Rectal smooth muscle tissue (tissue), 1 donor: Measurements from ENCODE around the gene ALDH7A1.
A peak's percentile ranks its signal among the peaks of the same experiment; 100 is the strongest.
"Not testable (repeated sequence)": the region's sequence is repeated elsewhere in the genome, so short reads cannot be mapped to it uniquely, and the experiment has no call there.

Experiments
- H3K27ac ChIP-seq: one replicate; pipeline ENCODE4 v1.7.0; 2013; ENCODE audit warnings: low read depth, low read length, inconsistent platforms
- H3K27me3 ChIP-seq: one replicate; pipeline ENCODE4 v1.7.0; 2013; ENCODE audit warnings: low read length; ENCODE audit not compliant: control insufficient read depth, insufficient read depth
- H3K36me3 ChIP-seq: one replicate; pipeline ENCODE4 v1.7.0; 2013; ENCODE audit warnings: low read length; ENCODE audit not compliant: control insufficient read depth, insufficient read depth
- H3K4me1 ChIP-seq: one replicate; pipeline ENCODE4 v1.7.0; 2013; ENCODE audit warnings: low read length; ENCODE audit not compliant: control insufficient read depth, insufficient read depth
- H3K4me3 ChIP-seq: one replicate; pipeline ENCODE4 v1.7.0; 2013; ENCODE audit warnings: low read length
- H3K9ac ChIP-seq: one replicate; pipeline ENCODE4 v1.7.0; 2013; ENCODE audit warnings: low read length

Gene ALDH7A1

GRCh38 chr5:126594748-126595485 is at the start of gene ALDH7A1:
Gene ALDH7A1 (minus strand): TSS chr5:126595219. CDS start chr5:126595198, 21 bp downstream.
- Histone ChIP-seq H3K9ac (peak within 1 kb of the TSS; percentile 30), H3K4me3 (peak within 1 kb of the TSS; percentile 80), H3K36me3 (no peaks in the 10 kb centered on the region), H3K4me1 (no peaks in the 10 kb centered on the region), H3K27ac (peak within 1 kb of the TSS; percentile 61), H3K27me3 (no peaks in the 10 kb centered on the region)

GRCh38 chr5:126641387-126641786 is 46.4 kb upstream of the ALDH7A1 start:
- H3K9ac ChIP-seq, result no peak overlapping the region
- H3K27ac ChIP-seq, result no peak overlapping the region
- H3K4me3 ChIP-seq, result no peak overlapping the region
- no peaks in the 10 kb centered on the region for H3K36me3 ChIP-seq
- no peaks in the 10 kb centered on the region for H3K4me1 ChIP-seq
- no peaks in the 10 kb centered on the region for H3K27me3 ChIP-seq

- H3K27ac ChIP-seq, result no peak overlapping the region
- no peaks in the 10 kb centered on the region for H3K27me3 ChIP-seq
- H3K9ac ChIP-seq, result no peak overlapping the region
- no peaks in the 10 kb centered on the region for H3K36me3 ChIP-seq
- H3K4me1 ChIP-seq, result no peaks in the 10 kb centered on the region
- H3K4me3 ChIP-seq, result no peak overlapping the region
Measured at GRCh38 chr5:126640866-126641265, 45.8 kb upstream of the ALDH7A1 start.

- H3K27me3 ChIP-seq, result no peaks in the 10 kb centered on the region
- H3K4me3 ChIP-seq, result no peak overlapping the region
- no peaks in the 10 kb centered on the region for H3K36me3 ChIP-seq
- no peaks in the 10 kb centered on the region for H3K4me1 ChIP-seq
- H3K27ac ChIP-seq, result no peak overlapping the region
- no peak overlapping the region for H3K9ac ChIP-seq
Measured at GRCh38 chr5:126636956-126637355, 41.9 kb upstream of the ALDH7A1 start.

DNA sequence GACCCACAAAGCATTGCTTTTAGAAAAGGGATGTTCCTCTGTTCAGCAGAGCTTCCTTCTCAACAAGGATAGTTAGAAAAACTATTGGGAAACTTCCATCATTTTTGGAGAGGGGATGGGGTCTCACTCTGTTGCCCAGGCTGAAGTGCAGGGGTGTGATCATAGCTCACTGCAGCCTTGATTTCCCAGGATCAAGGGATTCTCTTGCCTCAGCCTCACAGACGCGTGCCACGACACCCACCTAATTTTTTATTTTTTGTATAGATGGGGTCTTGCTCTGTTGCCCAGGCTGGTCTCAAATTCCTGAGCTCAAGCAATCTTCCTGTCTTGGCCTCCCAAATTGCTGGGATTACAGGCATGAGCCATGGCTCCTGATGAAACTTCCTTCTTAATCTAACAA is 40.6 kb upstream of the ALDH7A1 start:
- Histone ChIP-seq H3K27ac (no peak overlapping the region), H3K36me3 (no peaks in the 10 kb centered on the region), H3K9ac (no peak overlapping the region), H3K4me1 (no peaks in the 10 kb centered on the region), H3K27me3 (no peaks in the 10 kb centered on the region), H3K4me3 (no peak overlapping the region)

GRCh38 chr5:126633552-126633951 is 38.5 kb upstream of the ALDH7A1 start:
- Histone ChIP-seq H3K4me3 (no peak overlapping the region), H3K9ac (no peak overlapping the region), H3K4me1 (no peaks in the 10 kb centered on the region), H3K27ac (no peak overlapping the region), H3K27me3 (no peaks in the 10 kb centered on the region), H3K36me3 (no peaks in the 10 kb centered on the region)

DNA sequence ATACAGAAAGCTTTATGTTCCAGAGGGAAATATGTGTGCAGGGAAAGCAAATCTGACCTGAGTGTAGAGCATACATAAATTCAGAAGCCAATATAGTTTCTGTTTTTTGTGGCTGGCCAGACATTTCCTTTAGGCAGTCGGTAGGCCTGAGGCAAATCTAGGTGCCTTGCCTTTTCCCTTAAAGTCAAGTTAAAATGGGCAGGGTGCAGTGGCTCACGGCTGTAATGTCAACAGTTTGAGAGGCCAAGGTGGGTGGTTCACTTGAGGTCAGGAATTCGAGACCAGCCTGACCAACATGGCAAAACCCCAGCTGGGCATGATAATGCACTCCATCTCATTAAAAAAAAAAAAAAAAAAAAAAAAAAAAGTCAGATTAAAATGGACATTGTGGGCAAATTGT is 36.9 kb upstream of the ALDH7A1 start:
- Histone ChIP-seq H3K27ac (no peak overlapping the region), H3K4me3 (no peak overlapping the region), H3K27me3 (no peaks in the 10 kb centered on the region), H3K9ac (no peak overlapping the region), H3K4me1 (no peaks in the 10 kb centered on the region), H3K36me3 (no peaks in the 10 kb centered on the region)

DNA sequence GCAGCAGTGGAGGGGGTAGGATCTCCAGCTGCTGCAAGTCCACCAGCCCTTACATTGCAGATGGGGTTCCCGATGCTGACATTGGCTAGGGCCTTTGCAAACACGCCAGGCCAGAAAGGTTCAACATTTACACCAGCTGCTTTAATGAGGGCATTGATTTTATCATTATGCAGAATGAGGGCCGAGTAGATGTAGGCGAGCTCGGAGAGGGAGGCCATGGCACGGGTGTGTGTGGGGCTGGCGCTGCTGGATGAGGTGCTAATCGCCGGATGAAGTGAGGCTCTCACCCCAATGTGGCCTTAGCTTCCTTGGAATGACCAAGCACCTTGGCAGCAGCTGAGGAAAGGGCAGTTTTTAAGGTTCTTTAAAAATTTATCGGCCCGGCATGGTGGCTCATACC is 33.1 kb upstream of the ALDH7A1 start:
- Histone ChIP-seq H3K27ac (no peak overlapping the region), H3K27me3 (no peaks in the 10 kb centered on the region), H3K9ac (no peak overlapping the region), H3K36me3 (no peaks in the 10 kb centered on the region), H3K4me1 (no peaks in the 10 kb centered on the region), H3K4me3 (no peak overlapping the region)

GRCh38 chr5:126624534-126624933 is 29.5 kb upstream of the ALDH7A1 start:
- Histone ChIP-seq H3K27me3 (no peaks in the 10 kb centered on the region), H3K27ac (no peak overlapping the region), H3K4me1 (no peaks in the 10 kb centered on the region), H3K9ac (no peak overlapping the region), H3K36me3 (no peaks in the 10 kb centered on the region), H3K4me3 (no peak overlapping the region)

GRCh38 chr5:126619781-126620180 is 24.8 kb upstream of the ALDH7A1 start:
- H3K27me3 ChIP-seq, result no peaks in the 10 kb centered on the region
- no peaks in the 10 kb centered on the region for H3K4me1 ChIP-seq
- no peak overlapping the region for H3K4me3 ChIP-seq
- H3K9ac ChIP-seq, result no peak overlapping the region
- peaks cover 12% of the 10 kb centered on the region for H3K36me3 ChIP-seq
- H3K27ac ChIP-seq, result no peak overlapping the region

GRCh38 chr5:126617603-126618002 is 22.6 kb upstream of the ALDH7A1 start:
- not testable (repeated sequence) for H3K27ac ChIP-seq, H3K27me3 ChIP-seq, H3K4me1 ChIP-seq, H3K9ac ChIP-seq, H3K4me3 ChIP-seq
- H3K36me3 ChIP-seq, result peaks cover 12% of the 10 kb centered on the region

- no peaks in the 10 kb centered on the region for H3K4me1 ChIP-seq
- peaks cover 12% of the 10 kb centered on the region for H3K36me3 ChIP-seq
- H3K27me3 ChIP-seq, result no peaks in the 10 kb centered on the region
- no peak overlapping the region for H3K4me3 ChIP-seq
- H3K9ac ChIP-seq, result no peak overlapping the region
- H3K27ac ChIP-seq, result no peak overlapping the region
Measured at GRCh38 chr5:126615286-126615685, 20.3 kb upstream of the ALDH7A1 start.

DNA sequence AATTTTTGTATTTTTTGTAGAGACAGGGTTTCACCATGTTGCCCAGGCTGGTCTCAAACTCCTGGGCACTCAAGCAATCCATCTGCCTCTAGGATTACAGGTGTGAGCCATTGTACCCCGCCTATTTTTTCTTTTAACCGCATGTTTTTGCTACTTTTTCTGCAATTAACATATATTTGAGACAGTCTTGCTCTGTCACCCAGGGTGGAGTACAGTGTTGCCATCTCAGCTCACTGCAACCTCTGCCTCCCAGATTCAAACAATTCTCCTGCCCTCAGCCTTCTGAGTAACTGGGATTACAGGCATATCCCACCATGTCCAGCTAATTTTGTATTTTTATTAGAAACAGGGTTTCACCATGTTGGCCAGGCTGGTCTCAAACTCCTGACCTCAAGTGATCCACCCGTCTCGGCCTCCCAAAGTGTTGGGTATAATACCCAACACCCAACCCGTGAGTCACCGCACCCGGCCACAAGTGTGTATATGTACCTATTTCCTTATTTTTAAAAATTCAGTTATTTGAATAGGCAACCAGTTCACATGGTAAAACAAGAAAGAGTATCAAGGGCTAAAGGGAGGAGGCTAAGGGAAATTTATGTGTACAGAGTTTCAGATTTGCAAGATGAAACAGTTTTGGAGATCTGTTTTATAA is 19.0 kb upstream of the ALDH7A1 start:
- Histone ChIP-seq H3K4me1 (no peaks in the 10 kb centered on the region), H3K9ac (no peak overlapping the region), H3K36me3 (peaks cover 16% of the 10 kb centered on the region), H3K4me3 (no peak overlapping the region), H3K27me3 (no peaks in the 10 kb centered on the region), H3K27ac (no peak overlapping the region)
